Natural killer cell (primary cell): ENCODE data around the gene SERPINA6. TPM values are rescaled to one million over a fixed set of nuclear protein-coding genes. Genes with fewer than 3 reads are reported as not detected.

Experiments
- ATAC-seq, 3 donors: fragments of 150-1000 bp in 2 of 3; fragments of 200-7000 bp in 1 of 3; cut with Tn5 transposase; 1 replicate in 1 of 3; 2 replicates in 2 of 3; pipeline ENCODE4 v1.10.0; 2021; ENCODE audit warnings: mild to moderate bottlenecking in 2 of 3, moderate library complexity in 2 of 3
- DNase-seq, 2 donors: peaks; one replicate each; pipeline versions ENCODE4 v3.0.0 to v3.0.0-alpha.2; 2013 to 2021; ENCODE audit warnings: mixed read lengths in 1 of 2
- H3K27ac ChIP-seq: one replicate; pipeline ENCODE4 v1.5.1; 2013; ENCODE audit warnings: mild to moderate bottlenecking, low read length
- H3K27me3 ChIP-seq: one replicate; pipeline ENCODE4 v1.6.1; 2013; ENCODE audit warnings: low read length; ENCODE audit not compliant: control insufficient read depth, insufficient read depth
- H3K36me3 ChIP-seq: one replicate; pipeline ENCODE4 v1.6.1; 2013; ENCODE audit warnings: low read length; ENCODE audit not compliant: control insufficient read depth, insufficient read depth
- H3K4me1 ChIP-seq: one replicate; pipeline ENCODE4 v1.6.1; 2013; ENCODE audit warnings: low read length; ENCODE audit not compliant: control insufficient read depth, insufficient read depth
- H3K4me3 ChIP-seq: one replicate; pipeline ENCODE4 v1.5.1; 2013; ENCODE audit warnings: low read length
- H3K9me3 ChIP-seq: one replicate; pipeline ENCODE4 v1.6.1; 2013; ENCODE audit warnings: low read length; ENCODE audit not compliant: control insufficient read depth, insufficient read depth
- H3K27ac Mint-ChIP-seq, 2 donors: one replicate each; pipeline ENCODE4 v1.8.0; 2022; ENCODE audit warnings: mild to moderate bottlenecking in 2 of 2, mixed read lengths in 2 of 2, moderate library complexity in 1 of 2
- H3K27me3 Mint-ChIP-seq, 2 donors: one replicate each; pipeline ENCODE4 v1.8.0; 2022; ENCODE audit warnings: low read depth in 2 of 2, mixed read lengths in 2 of 2
- H3K36me3 Mint-ChIP-seq: one replicate; pipeline ENCODE4 v1.8.0; 2022; ENCODE audit warnings: mixed read lengths
- H3K4me1 Mint-ChIP-seq, 2 donors: one replicate each; pipeline ENCODE4 v1.8.0; 2022; ENCODE audit warnings: mixed read lengths in 2 of 2
- H3K4me3 Mint-ChIP-seq: one replicate; pipeline ENCODE4 v1.8.0; 2022; ENCODE audit warnings: mild to moderate bottlenecking, moderate library complexity, mixed read lengths
- H3K9me3 Mint-ChIP-seq, 2 donors: one replicate each; pipeline ENCODE4 v1.8.0; 2022; ENCODE audit warnings: mixed read lengths in 2 of 2
- CTCF ChIP-seq: fragments of 200-600 bp; IDR thresholded peaks from one replicate; pipeline ENCODE4 v1.8.0; 2022; ENCODE audit warnings: antibody characterized with exemption
- WGBS: methylation state at CpG from one replicate; pipeline ENCODE4 v1.1.7; 2013; ENCODE audit warnings: missing lambda C conversion rate; ENCODE audit not compliant: insufficient coverage; 5-methylcytosine and 5-hydroxymethylcytosine counted together
- intact Hi-C: fragments of 100-400 bp; cut with micrococcal nuclease; formaldehyde crosslinking; loops from one replicate; pipeline ENCODE4 v1.14.2; 2022
- total RNA-seq, 4 donors: library from RNA; stranded (reverse); fragments of 120-200 nt in 1 of 4; gene quantifications; one replicate each; pipeline versions ENCODE4 v1.2.3 to v1.2.4, GENCODE V29; 2013 to 2022

The SERPINA6 gene
- total RNA-seq, 3 donors from 2014 or later (not counting 1 experiment from before 2014, with no cell fraction given): not detected

GRCh38 chr14:94290197-94290596 is 32.9 kb downstream of the SERPINA6 start:
- Histone ChIP-seq H3K9me3 (no peaks in the 10 kb centered on the region), H3K4me1 (no peaks in the 10 kb centered on the region), H3K4me3 (no peak overlapping the region), H3K27me3 (no peaks in the 10 kb centered on the region), H3K36me3 (no peaks in the 10 kb centered on the region), H3K27ac (no peak overlapping the region)
- Mint-ChIP-seq H3K9me3 (no peaks in the 10 kb centered on the region), H3K36me3 (no peaks in the 10 kb centered on the region), H3K27ac (no peak overlapping the region), H3K4me3 (no peak overlapping the region), H3K4me1 (no peaks in the 10 kb centered on the region), H3K27me3 (peaks cover 10% of the 10 kb centered on the region in 2 donors)
- intact Hi-C loops: no loop called here
- no peak for DNase-seq
- no peak for TF ChIP-seq CTCF
- ATAC-seq: no peak
- 80% methylated on average over 8 of the region's 8 CpGs for WGBS

- 82% methylated on average over 14 of the region's 14 CpGs for WGBS
Observed at GRCh38 chr14:94288610-94289465, 34.3 kb downstream of the SERPINA6 start.

GRCh38 chr14:94285158-94285557 is 38.0 kb downstream of the SERPINA6 start:
- Mint-ChIP-seq H3K27me3 (peaks cover 10 to 12% of the 10 kb centered on the region in 2 donors), H3K27ac (no peak overlapping the region), H3K36me3 (no peaks in the 10 kb centered on the region), H3K4me3 (no peak overlapping the region), H3K4me1 (no peaks in the 10 kb centered on the region), H3K9me3 (no peaks in the 10 kb centered on the region)
- DNase-seq (no peak), ATAC-seq (no peak)
- no peak overlapping the region for H3K4me3 ChIP-seq
- intact Hi-C loops: no loop called here
- no peaks in the 10 kb centered on the region for H3K27me3 ChIP-seq
- no peaks in the 10 kb centered on the region for H3K36me3 ChIP-seq
- no peaks in the 10 kb centered on the region for H3K4me1 ChIP-seq
- H3K9me3 ChIP-seq: no peaks in the 10 kb centered on the region
- H3K27ac ChIP-seq: no peak overlapping the region
- TF ChIP-seq CTCF: no peak

More at GRCh38 chr14:94288610-94289465, 34.3 kb downstream of the SERPINA6 start:
- no peak overlapping the region for H3K27ac ChIP-seq
- intact Hi-C loops: no loop called here
- DNase-seq: no peak
- H3K27me3 ChIP-seq: no peaks in the 10 kb centered on the region
- Mint-ChIP-seq H3K4me1 (no peaks in the 10 kb centered on the region), H3K36me3 (no peaks in the 10 kb centered on the region), H3K9me3 (no peaks in the 10 kb centered on the region), H3K4me3 (no peak overlapping the region), H3K27me3 (peaks cover 10% of the 10 kb centered on the region in 2 donors), H3K27ac (no peak overlapping the region)
- H3K4me3 ChIP-seq: no peak overlapping the region
- no peak for TF ChIP-seq CTCF
- H3K9me3 ChIP-seq: no peaks in the 10 kb centered on the region
- H3K4me1 ChIP-seq: no peaks in the 10 kb centered on the region
- no peak for ATAC-seq
- no peaks in the 10 kb centered on the region for H3K36me3 ChIP-seq

GRCh38 chr14:94284221-94284620 is 38.9 kb downstream of the SERPINA6 start:
- ATAC-seq: no peak
- H3K4me1 ChIP-seq: no peaks in the 10 kb centered on the region
- Mint-ChIP-seq H3K27ac (no peak overlapping the region), H3K9me3 (no peaks in the 10 kb centered on the region), H3K36me3 (no peaks in the 10 kb centered on the region), H3K4me1 (no peaks in the 10 kb centered on the region), H3K4me3 (no peak overlapping the region), H3K27me3 (peaks cover 10 to 12% of the 10 kb centered on the region in 2 donors)
- 86% methylated on average over 2 of the region's 2 CpGs for WGBS
- TF ChIP-seq CTCF: no peak
- H3K4me3 ChIP-seq: no peak overlapping the region
- no peaks in the 10 kb centered on the region for H3K36me3 ChIP-seq
- intact Hi-C loops: no loop called here
- no peak overlapping the region for H3K27ac ChIP-seq
- no peaks in the 10 kb centered on the region for H3K27me3 ChIP-seq
- no peak for DNase-seq
- no peaks in the 10 kb centered on the region for H3K9me3 ChIP-seq
